Activated naive CD8-positive, alpha-beta T cell treated with anti-CD3 and anti-CD28 coated beads, Interleukin-2, amount 50 U/mL, for 24 hours (primary cell): ENCODE results near the gene DIS3L2.
A peak's percentile ranks its signal among the peaks of the same experiment; 100 is the strongest.

Experiments
- ATAC-seq: fragments of 150-1000 bp; cut with Tn5 transposase; one replicate; pipeline ENCODE4 v1.10.0; 2021
- DNase-seq: peaks from one replicate; pipeline ENCODE4 v3.0.0; 2021
- H3K27ac Mint-ChIP-seq: one replicate; pipeline ENCODE4 v1.8.0; 2021; ENCODE audit warnings: mild to moderate bottlenecking, mixed read lengths
- H3K27me3 Mint-ChIP-seq: one replicate; pipeline ENCODE4 v1.8.0; 2021; ENCODE audit warnings: mixed read lengths
- H3K36me3 Mint-ChIP-seq: one replicate; pipeline ENCODE4 v1.8.0; 2021; ENCODE audit warnings: low read depth, mixed read lengths
- H3K4me1 Mint-ChIP-seq: one replicate; pipeline ENCODE4 v1.8.0; 2021; ENCODE audit warnings: mixed read lengths
- H3K4me3 Mint-ChIP-seq: one replicate; pipeline ENCODE4 v1.8.0; 2021; ENCODE audit warnings: mild to moderate bottlenecking, moderate library complexity, mixed read lengths
- H3K9me3 Mint-ChIP-seq: one replicate; pipeline ENCODE4 v1.8.0; 2021; ENCODE audit warnings: mixed read lengths

DIS3L2 gene

GRCh38 chr2:231961349-231962166 lies at the start of gene DIS3L2:
Gene DIS3L2 (plus strand): TSS chr2:231961713. CDS start chr2:232014928, 53,215 bp downstream.
- DNase-seq (peak; percentile 83), ATAC-seq (peak; percentile 93)
- Mint-ChIP-seq H3K4me1 (peaks cover 39% of the 10 kb centered on the region), H3K27me3 (no peaks in the 10 kb centered on the region), H3K9me3 (peaks cover 3% of the 10 kb centered on the region), H3K36me3 (peaks cover 6% of the 10 kb centered on the region), H3K27ac (peak within 1 kb of the TSS; percentile 93), H3K4me3 (peak within 1 kb of the TSS; percentile 88)

DNA sequence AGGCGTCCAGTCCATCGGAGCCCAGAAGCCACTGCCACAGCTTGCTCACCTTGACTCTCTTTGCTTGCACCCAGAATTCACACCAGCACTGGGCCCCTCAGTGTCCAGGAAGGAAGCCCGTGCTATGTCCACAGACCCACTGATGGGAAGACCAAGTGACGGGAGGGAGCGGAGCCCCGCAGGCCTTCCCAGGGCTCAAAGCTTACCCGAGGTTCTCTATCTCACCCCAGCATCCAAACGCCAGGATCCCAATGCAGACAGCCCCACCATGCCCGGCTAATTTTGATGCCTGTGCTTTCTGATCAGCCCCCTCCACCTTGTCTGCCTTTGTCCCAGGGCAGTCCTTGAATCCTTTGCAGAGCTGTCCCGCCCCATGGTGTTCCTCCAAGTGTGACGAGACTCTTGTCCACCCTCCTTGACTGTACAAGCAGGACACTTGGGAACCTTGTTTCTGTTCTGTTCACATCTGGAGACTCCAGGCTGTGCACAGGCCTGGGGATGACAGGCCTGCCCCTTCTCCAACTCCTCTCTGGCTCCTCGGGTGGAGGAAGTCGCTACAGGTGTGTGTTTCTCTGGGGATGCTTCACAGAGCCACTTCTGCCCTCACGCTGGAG lies 47.3 kb upstream of the DIS3L2 start:
- Mint-ChIP-seq H3K4me3 (no peak overlapping the region), H3K36me3 (no peaks in the 10 kb centered on the region), H3K9me3 (no peaks in the 10 kb centered on the region), H3K27me3 (no peaks in the 10 kb centered on the region), H3K27ac (no peak overlapping the region), H3K4me1 (peaks cover 8% of the 10 kb centered on the region)
- ATAC-seq: no peak
- no peak for DNase-seq

GRCh38 chr2:231917280-231918066 lies 44.0 kb upstream of the DIS3L2 start:
- Mint-ChIP-seq H3K27me3 (peaks cover 1% of the 10 kb centered on the region), H3K27ac (no peak overlapping the region), H3K36me3 (no peaks in the 10 kb centered on the region), H3K4me3 (no peak overlapping the region), H3K9me3 (no peaks in the 10 kb centered on the region), H3K4me1 (no peaks in the 10 kb centered on the region)
- DNase-seq (no peak), ATAC-seq (peak; percentile 33)

DNA sequence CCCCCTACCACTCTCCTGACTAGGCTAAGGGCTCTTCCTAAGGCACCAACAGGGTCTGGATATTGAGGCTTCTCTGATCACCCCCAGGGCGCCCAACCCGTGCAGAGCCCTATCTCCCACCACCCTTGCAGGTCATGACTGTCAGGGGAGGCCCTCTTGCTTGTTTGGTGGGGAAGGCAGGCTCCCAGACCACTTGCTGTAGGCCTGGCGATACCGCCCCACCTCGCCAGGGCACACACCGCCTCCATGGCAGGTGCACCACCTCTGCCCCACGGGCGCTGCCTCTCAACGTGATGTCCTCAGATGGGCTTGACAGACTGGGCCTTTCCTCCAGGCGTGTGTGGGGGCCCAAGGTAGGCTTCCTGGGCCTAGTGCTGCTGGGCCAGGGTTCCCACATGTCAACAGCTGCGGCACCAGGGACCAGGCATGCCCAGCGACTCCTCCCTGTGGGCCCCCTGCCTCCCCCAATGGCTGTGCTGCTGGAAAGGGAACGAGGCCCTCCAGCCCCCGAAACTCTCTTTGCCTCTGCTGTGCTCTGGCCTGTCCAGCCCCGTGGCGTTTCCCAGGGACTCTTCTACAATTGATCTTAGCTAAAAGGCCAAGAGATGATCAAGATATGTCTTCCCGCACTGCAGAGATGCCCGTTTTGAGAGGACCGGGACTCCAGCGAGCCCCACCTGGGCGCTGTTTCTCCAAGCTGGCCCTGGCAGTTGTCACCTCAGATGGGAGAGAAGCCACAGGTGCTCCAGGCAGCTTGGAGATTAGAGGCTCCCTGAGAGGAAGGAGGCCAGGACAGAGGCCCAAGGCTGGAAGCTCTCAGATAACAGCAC lies 42.8 kb upstream of the DIS3L2 start:
- no peaks in the 10 kb centered on the region for H3K9me3 Mint-ChIP-seq
- no peak overlapping the region for H3K4me3 Mint-ChIP-seq
- no peak for DNase-seq
- H3K36me3 Mint-ChIP-seq: no peaks in the 10 kb centered on the region
- ATAC-seq: no peak
- peaks cover 6% of the 10 kb centered on the region for H3K27me3 Mint-ChIP-seq
- H3K4me1 Mint-ChIP-seq: no peaks in the 10 kb centered on the region
- H3K27ac Mint-ChIP-seq: no peak overlapping the region

DNA sequence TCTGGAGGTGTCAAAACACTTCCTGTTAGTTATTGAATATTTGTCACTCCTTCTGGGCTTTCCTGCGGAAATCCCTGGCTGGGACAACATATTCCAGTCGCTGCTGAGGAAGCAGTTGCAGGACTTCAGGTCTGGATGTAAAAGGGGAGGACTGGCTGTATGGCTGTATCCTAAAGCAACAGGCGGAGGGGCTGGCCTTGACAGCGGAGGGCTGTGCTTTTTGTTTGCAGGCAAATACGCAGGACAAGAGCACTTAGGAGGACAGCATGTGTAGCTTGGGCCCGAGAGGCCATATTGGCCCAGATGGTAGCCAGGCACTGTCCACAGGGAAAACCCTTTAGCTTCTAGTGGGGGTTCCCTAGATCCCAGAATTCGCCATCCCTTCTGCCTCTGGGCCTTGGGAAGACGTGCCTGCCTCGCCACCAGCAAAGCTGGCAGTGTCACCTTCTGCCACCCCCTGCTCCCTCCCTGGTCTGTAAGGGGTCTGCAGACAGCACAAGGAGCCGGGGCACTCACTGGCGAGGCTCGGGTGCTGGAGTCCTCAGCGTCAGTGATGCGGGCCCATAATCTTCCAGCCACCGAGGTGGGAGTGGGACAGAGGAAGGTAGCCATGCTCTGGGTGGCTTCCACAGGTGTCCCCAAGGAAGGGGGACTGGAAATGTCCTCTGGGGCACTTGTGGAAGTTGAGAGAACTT lies 42.0 kb upstream of the DIS3L2 start:
- DNase-seq (no peak), ATAC-seq (peak; percentile 18)
- no peak overlapping the region for H3K27ac Mint-ChIP-seq
- no peaks in the 10 kb centered on the region for H3K4me1 Mint-ChIP-seq
- no peaks in the 10 kb centered on the region for H3K36me3 Mint-ChIP-seq
- no peak overlapping the region for H3K4me3 Mint-ChIP-seq
- no peaks in the 10 kb centered on the region for H3K9me3 Mint-ChIP-seq
- H3K27me3 Mint-ChIP-seq: peaks cover 14% of the 10 kb centered on the region

GRCh38 chr2:231920366-231920765 lies 41.1 kb upstream of the DIS3L2 start:
- H3K4me3 Mint-ChIP-seq: no peak overlapping the region
- no peak overlapping the region for H3K27ac Mint-ChIP-seq
- H3K36me3 Mint-ChIP-seq: no peaks in the 10 kb centered on the region
- no peak for ATAC-seq
- no peak for DNase-seq
- H3K4me1 Mint-ChIP-seq: peaks cover 1% of the 10 kb centered on the region
- H3K27me3 Mint-ChIP-seq: peaks cover 19% of the 10 kb centered on the region
- H3K9me3 Mint-ChIP-seq: no peaks in the 10 kb centered on the region

DNA sequence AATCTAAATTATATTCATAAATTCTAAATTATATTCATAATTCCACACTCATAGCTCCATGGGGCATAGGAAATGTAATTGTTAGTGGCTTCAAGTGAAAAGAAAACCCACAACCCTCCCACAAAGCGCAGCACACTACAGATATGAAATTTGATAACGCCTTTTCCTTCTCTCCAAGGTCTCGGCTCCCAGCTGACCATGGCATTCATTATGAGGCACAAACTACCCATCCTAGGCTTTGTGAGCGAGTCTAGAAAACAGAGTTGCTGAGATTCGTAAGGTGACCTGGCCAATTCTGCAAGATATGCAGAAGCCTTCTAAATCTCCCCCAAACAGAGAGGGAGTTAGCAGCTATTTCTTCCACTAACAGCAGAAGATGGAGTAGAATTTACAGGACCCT lies 40.7 kb upstream of the DIS3L2 start:
- Mint-ChIP-seq H3K36me3 (no peaks in the 10 kb centered on the region), H3K9me3 (no peaks in the 10 kb centered on the region), H3K27ac (no peak overlapping the region), H3K4me1 (peaks cover 1% of the 10 kb centered on the region), H3K4me3 (no peak overlapping the region), H3K27me3 (peaks cover 19% of the 10 kb centered on the region)
- DNase-seq (no peak), ATAC-seq (no peak)

DNA sequence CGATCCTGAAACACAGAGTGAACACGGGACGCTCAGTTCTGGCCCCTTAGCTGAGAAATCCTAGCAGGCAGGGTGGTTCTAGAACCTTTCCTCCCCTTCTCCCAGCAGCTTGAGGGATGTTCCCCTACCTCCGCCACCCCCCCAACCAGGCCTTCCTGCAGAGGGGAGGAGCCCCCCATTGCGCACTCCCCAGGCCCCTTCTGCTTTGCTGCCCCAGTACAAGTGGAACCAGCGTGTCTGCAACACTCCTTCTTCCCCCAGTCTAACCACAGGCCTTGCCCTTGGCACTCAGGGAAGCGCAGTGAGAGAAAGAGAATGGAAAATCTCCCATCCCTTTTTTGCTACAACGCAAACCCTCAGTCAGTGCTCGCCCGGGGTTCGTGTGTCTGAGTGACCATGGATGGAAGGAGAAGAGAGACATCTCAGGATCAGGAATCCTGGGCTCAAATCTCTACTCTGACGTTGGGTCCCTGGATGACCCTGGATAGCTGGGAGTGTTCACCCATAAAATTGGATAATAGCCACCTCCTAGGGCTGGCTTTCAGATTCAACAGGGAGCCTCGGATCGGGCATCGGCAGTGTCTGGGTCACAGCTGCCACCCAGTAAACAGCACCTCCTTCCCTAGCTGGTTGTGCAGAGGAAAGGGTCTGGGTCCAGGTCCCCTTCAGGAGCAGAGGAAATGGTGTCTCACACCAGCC lies 39.1 kb upstream of the DIS3L2 start:
- no peaks in the 10 kb centered on the region for H3K9me3 Mint-ChIP-seq
- peaks cover 30% of the 10 kb centered on the region for H3K27me3 Mint-ChIP-seq
- no peaks in the 10 kb centered on the region for H3K36me3 Mint-ChIP-seq
- ATAC-seq: no peak
- peaks cover 5% of the 10 kb centered on the region for H3K4me1 Mint-ChIP-seq
- no peak for DNase-seq
- H3K27ac Mint-ChIP-seq: no peak overlapping the region
- H3K4me3 Mint-ChIP-seq: no peak overlapping the region

GRCh38 chr2:231923010-231923344 lies 38.5 kb upstream of the DIS3L2 start:
- no peaks in the 10 kb centered on the region for H3K36me3 Mint-ChIP-seq
- H3K4me3 Mint-ChIP-seq: no peak overlapping the region

DNA sequence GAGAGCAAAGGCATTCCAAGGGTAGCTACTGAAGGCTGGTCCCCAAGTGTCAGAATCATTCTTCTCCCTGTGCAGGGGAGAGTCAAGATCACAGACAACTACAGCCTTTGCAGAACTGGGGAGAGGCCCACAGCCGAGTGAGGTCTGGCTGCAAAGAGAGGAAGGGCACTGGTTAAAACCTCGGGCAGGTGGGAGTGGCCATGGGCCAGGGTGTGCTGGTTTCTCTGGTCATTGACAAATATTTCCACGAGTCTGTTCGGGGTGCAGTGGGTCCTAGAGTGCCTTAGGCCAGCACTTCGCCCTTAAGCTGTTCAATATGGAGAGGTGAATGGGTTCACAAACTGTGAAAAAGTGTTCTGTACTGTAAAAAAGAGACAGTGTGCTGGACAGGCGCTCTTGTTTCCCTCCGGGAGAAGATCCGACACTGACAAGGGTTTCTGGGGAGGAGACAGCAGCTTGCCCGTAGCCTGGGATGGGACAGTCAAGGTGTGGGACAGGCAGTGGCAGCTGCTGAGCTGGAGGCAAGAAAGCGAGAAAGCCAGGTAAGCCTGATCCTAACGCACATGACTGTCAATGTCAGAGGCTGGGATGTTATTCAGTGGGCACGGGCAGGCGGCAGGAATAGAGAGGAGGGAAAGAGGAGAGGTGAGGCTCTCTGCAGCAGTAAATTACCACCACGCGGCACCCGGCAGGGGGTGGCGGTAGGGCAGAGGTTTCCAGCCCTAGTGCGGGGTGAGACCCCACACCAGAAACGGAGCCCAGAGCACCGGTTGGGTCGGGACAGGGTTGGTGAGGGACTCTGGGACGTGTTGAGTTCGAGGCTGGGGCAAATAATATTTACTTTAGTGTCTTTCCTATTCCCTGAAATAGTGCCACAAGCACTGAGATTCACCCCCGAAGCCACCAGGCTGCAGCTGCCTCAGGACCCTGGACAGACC lies 37.3 kb upstream of the DIS3L2 start:
- H3K36me3 Mint-ChIP-seq: no peaks in the 10 kb centered on the region
- H3K9me3 Mint-ChIP-seq: no peaks in the 10 kb centered on the region
- ATAC-seq: no peak
- H3K4me1 Mint-ChIP-seq: peaks cover 5% of the 10 kb centered on the region
- peak overlapping the region; percentile 39 for H3K4me3 Mint-ChIP-seq
- no peak for DNase-seq
- H3K27ac Mint-ChIP-seq: no peak overlapping the region
- H3K27me3 Mint-ChIP-seq: peaks cover 44% of the 10 kb centered on the region

More at GRCh38 chr2:231923010-231923344, 38.5 kb upstream of the DIS3L2 start:
- ATAC-seq (no peak), DNase-seq (no peak)
- Mint-ChIP-seq H3K9me3 (no peaks in the 10 kb centered on the region), H3K27ac (no peak overlapping the region), H3K27me3 (peaks cover 35% of the 10 kb centered on the region), H3K4me1 (peaks cover 5% of the 10 kb centered on the region)

- peaks cover 5% of the 10 kb centered on the region for H3K4me1 Mint-ChIP-seq
- H3K36me3 Mint-ChIP-seq: no peaks in the 10 kb centered on the region
- H3K27me3 Mint-ChIP-seq: peaks cover 44% of the 10 kb centered on the region
- H3K9me3 Mint-ChIP-seq: no peaks in the 10 kb centered on the region
- peak overlapping the region; percentile 14 for H3K4me3 Mint-ChIP-seq
- no peak overlapping the region for H3K27ac Mint-ChIP-seq
- DNase-seq (no peak), ATAC-seq (no peak)
Measured at GRCh38 chr2:231924889-231925275, 36.6 kb upstream of the DIS3L2 start.

GRCh38 chr2:231925303-231926179 lies 36.0 kb upstream of the DIS3L2 start:
- peak overlapping the region; percentile 57 for H3K4me3 Mint-ChIP-seq
- H3K27ac Mint-ChIP-seq: no peak overlapping the region
- H3K4me1 Mint-ChIP-seq: peaks cover 5% of the 10 kb centered on the region
- DNase-seq: peak; percentile 85
- peaks cover 44% of the 10 kb centered on the region for H3K27me3 Mint-ChIP-seq
- no peaks in the 10 kb centered on the region for H3K36me3 Mint-ChIP-seq
- no peaks in the 10 kb centered on the region for H3K9me3 Mint-ChIP-seq
- ATAC-seq: peak; percentile 55
